Heart right ventricle (tissue), 16 donors: Measurements from ENCODE around the gene BCAR3. TPM values are rescaled to one million over a fixed set of nuclear protein-coding genes. Genes with fewer than 3 reads are reported as not detected.
A peak's percentile ranks its signal among the peaks of the same experiment; 100 is the strongest.

Experiments
- ATAC-seq, 8 donors: fragments of 200-7000 bp; cut with Tn5 transposase; one replicate each; pipeline ENCODE4 v1.9.1; 2020; ENCODE audit warnings: mild to moderate bottlenecking in 8 of 8, moderate library complexity in 8 of 8, moderate number of reproducible peaks in 1 of 8
- DNase-seq, 2 donors: peaks; one replicate each; pipeline ENCODE4 v3.0.0-alpha.2; 2020
- H3K27ac ChIP-seq, 10 donors: fragments of 200-600 bp; sonication (generic) in 2 of 10; one replicate each; pipeline versions ENCODE4 v1.5.0 to v1.8.0; 2020 to 2022; ENCODE audit warnings: mild to moderate bottlenecking in 3 of 10
- H3K27me3 ChIP-seq, 7 donors: fragments of 200-600 bp; one replicate each; pipeline ENCODE4 v1.8.0; 2021 to 2022; ENCODE audit warnings: mild to moderate bottlenecking in 2 of 7
- H3K36me3 ChIP-seq, 9 donors: fragments of 200-600 bp; sonication (generic) in 1 of 9; one replicate each; pipeline versions ENCODE4 v1.5.0 to v1.8.0; 2020 to 2022; ENCODE audit warnings: mild to moderate bottlenecking in 2 of 9
- H3K4me1 ChIP-seq, 9 donors: fragments of 200-600 bp; sonication (generic) in 1 of 9; one replicate each; pipeline versions ENCODE4 v1.5.0 to v1.8.0; 2020 to 2022; ENCODE audit warnings: mild to moderate bottlenecking in 4 of 9
- H3K4me3 ChIP-seq, 10 donors: fragments of 200-600 bp; sonication (generic) in 2 of 10; one replicate each; pipeline versions ENCODE4 v1.5.0 to v1.8.0; 2020 to 2022; ENCODE audit warnings: mild to moderate bottlenecking in 7 of 10, moderate library complexity in 2 of 10
- H3K9me3 ChIP-seq, 11 donors: fragments of 200-600 bp in 10 of 11; sonication (generic) in 2 of 11; one replicate each; pipeline versions ENCODE4 v1.5.0 to v1.8.0; 2013 to 2022; ENCODE audit warnings: mild to moderate bottlenecking in 2 of 11, control low read depth in 1 of 11, moderate library complexity in 1 of 11
- WGBS, 2 donors: extraction: QIAGEN DNeasy Blood & Tissue Kit; methylation state at CpG; one replicate each; pipeline ENCODE4 v1.1.7; 2013; ENCODE audit warnings: inconsistent platforms in 1 of 2; 5-methylcytosine and 5-hydroxymethylcytosine counted together
- intact Hi-C, 10 donors: fragments of 100-400 bp; cut with DNase I; formaldehyde crosslinking; loops; one replicate each; pipeline versions ENCODE4 v1.11.1 to v1.14.2; 2022
- polyA plus RNA-seq, 2 donors: library from polyadenylated mRNA; stranded (reverse); fragments of 200-250 nt; gene quantifications; one replicate each; pipeline ENCODE4 v1.2.3, GENCODE V29; 2013
- total RNA-seq, 10 donors: library from RNA; stranded (reverse); fragmentation: NEBNext Ultra II Directional in 3 of 10; extraction: Animal tissue kit (Norgen Biotek cat#: 25700) in 3 of 10; gene quantifications; one replicate each; pipeline versions ENCODE4 v1.2.1 to v1.2.4, GENCODE V29; 2021 to 2023
- TF ChIP-seq, protein P1 (sequence below), 9 donors: fragments of 200-600 bp; sonication (generic) in 2 of 9; IDR thresholded peaks; one replicate each; pipeline versions ENCODE4 v1.5.0 to v1.8.0; 2021 to 2022; ENCODE audit warnings: antibody characterized with exemption in 9 of 9, mild to moderate bottlenecking in 5 of 9, moderate library complexity in 1 of 9
- donor health status: Arrhythmogenic right ventricular cardiomyopathy.
- donor health status: ischemic (EF 13 %, LVEDD 7.1; RV severe dilation, severe dysfunction).
- donor health status: healthy with polysubstance abuse.
- donor health status: DM: no; HTN: yes; CAD: no.
- donor health status: DM: no; HTN: no; CAD: no.
- donor health status: ischemic (EF 25% LVEDD 6.9; RV normal size, moderate dysfunction).
- donor health status: ischemic (EF 25% LVEDD 5.7; RV mildly dilated, moderate dysfunction).
- donor health status: healthy.
- donor health status: DM: yes; HTN: yes; CAD: no.
- donor health status: Ischemic cardiomyopathy.
- donor health status: ischemic (EF 35%, LVEDD 5.7; RV mildly dilated, moderate dysfunction).
- donor health status: nonischemic (EF 11% LVEDD 7.7; RV severe dilation, severe dysfunction).
- donor health status: DM: yes; HTN: yes; CAD: no.
- donor health status: PGD.
- donor health status: ischemic (EF 29% LVEDD 5.4; RV normal size, mild dysfunction).
- donor health status: nonischemic (EF 23%, LVEDD 6.1; RV moderate dilation, normal function).

The BCAR3 gene
- total and polyA plus RNA-seq, 12 donors, result 6.6 to 36.0 (median 15.9) TPM

DNA sequence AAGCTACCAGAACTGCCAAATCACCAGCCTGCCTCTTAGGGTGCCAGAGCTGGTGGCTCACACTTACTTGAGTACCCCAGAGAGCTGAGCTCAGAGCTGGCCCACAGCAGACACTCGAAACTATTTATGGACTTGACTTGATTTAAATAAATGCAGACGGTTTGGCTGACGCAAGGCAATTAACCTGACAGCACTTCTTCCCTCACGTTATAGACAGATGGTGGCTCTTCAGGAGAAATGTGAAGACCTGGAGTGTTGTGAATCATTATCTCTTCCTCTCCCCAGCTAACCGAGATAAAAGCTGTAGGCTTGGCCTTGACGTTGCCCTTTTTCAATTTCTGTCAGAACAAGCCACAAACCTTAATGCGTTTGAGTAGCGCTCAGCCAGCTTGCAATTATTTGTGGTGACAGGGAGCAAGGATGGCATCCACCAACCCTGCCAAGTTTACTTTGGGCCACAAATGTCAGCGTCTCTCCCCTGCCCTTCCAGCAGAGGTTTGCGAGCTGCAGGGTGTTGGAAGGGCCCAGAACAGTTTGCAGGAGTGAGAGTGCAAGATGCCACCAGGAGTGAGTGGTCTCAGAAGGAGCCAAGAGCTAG lies 34.0 kb upstream of the BCAR3 start:
- peak in 1 of 2 donors; percentile 46 for DNase-seq
- intact Hi-C loops, result no loop called here
- H3K36me3 ChIP-seq, result no peaks in the 10 kb centered on the region
- H3K4me3 ChIP-seq, result no peak overlapping the region
- H3K4me1 ChIP-seq, result peaks cover 0 to 35% (median 19%) of the 10 kb centered on the region in 9 donors
- ATAC-seq, result peak; percentile 73 to 92 (median 86)
- H3K27ac ChIP-seq, result peak overlapping the region; percentile 11 to 83 (median 57)
- TF ChIP-seq, protein P1, sequence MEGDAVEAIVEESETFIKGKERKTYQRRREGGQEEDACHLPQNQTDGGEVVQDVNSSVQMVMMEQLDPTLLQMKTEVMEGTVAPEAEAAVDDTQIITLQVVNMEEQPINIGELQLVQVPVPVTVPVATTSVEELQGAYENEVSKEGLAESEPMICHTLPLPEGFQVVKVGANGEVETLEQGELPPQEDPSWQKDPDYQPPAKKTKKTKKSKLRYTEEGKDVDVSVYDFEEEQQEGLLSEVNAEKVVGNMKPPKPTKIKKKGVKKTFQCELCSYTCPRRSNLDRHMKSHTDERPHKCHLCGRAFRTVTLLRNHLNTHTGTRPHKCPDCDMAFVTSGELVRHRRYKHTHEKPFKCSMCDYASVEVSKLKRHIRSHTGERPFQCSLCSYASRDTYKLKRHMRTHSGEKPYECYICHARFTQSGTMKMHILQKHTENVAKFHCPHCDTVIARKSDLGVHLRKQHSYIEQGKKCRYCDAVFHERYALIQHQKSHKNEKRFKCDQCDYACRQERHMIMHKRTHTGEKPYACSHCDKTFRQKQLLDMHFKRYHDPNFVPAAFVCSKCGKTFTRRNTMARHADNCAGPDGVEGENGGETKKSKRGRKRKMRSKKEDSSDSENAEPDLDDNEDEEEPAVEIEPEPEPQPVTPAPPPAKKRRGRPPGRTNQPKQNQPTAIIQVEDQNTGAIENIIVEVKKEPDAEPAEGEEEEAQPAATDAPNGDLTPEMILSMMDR (IDR thresholded peaks at IDR 0.05), result no peak
- no peaks in the 10 kb centered on the region for H3K27me3 ChIP-seq
- 44 to 58% methylated on average over 10 of the region's 10 CpGs for WGBS, 2 donors
- H3K9me3 ChIP-seq, result peaks cover 0 to 8% (median 0%) of the 10 kb centered on the region in 11 donors

DNA sequence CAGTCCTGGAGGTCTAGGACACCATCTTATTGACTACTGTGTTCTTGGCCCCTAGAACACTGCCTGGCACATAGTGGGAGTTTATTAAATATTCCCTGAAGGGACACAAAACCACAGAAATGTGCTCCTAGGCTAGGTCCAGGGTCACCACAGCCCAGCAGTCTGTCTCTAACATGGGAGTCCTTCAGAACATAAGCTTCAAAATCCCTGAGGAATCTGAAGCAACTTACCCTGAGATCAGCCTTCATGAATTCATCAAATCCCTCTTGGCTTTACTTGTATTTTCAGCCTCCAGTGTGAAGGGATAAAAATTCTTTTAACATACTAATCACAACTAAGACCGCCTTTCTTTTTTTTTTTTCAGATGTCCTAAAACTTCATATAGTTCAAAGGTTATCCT lies 32.7 kb upstream of the BCAR3 start:
- TF ChIP-seq, protein P1 (IDR thresholded peaks at IDR 0.05), result no peak

DNA sequence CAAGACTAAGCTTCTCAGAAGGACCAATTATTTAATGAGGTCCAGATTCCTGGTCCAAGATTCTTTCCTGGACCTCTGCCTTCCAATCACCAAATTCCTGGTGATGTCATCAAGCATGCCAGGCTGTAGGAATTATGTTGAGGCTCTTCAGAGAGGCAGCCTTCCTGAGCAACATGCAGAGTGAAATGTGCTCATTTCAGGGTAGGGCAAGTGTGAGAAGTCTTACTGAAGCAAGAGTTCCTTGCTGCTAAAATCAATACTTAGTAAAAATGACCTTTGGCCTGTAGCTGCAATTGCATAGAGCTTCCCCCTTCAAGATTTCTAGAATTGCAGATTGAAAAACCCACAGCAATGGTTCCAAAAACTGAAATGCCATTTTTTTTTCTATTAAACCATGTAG lies 31.7 kb upstream of the BCAR3 start:
- peaks cover 0 to 8% (median 0%) of the 10 kb centered on the region in 11 donors for H3K9me3 ChIP-seq

More for the DNA sequence above, 32.7 kb upstream of the BCAR3 start:
- Histone ChIP-seq H3K4me3 (no peak overlapping the region), H3K4me1 (peaks cover under 1 to 45% (median 25%) of the 10 kb centered on the region in 9 donors), H3K36me3 (no peaks in the 10 kb centered on the region), H3K27ac (no peak overlapping the region), H3K27me3 (no peaks in the 10 kb centered on the region), H3K9me3 (peaks cover 0 to 8% (median 0%) of the 10 kb centered on the region in 11 donors)
- WGBS, 2 donors, result 91 to 94% methylated on average over 1 of the region's 1 CpG
- DNase-seq (no peak), ATAC-seq (no peak)
- intact Hi-C loops, result no loop called here

DNA sequence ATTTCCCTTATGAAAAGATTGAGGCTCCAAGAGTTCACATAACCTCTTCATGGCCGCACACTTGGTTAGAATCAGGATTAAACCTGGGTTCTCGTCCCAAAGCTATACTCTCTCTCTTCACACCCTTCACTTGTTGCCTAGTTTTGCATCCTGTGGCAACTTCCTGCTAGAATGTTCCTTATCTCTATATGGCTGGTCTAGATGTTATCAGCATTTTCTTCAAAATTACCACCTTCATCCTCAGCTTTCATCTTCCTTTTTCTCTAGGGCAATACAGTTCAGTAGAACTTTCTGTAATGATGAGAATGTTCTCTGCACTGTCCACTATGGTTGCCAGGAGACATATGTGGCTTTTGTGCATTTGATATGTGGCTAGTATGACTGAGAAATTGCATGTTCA lies 31.1 kb upstream of the BCAR3 start:
- Histone ChIP-seq H3K27me3 (no peaks in the 10 kb centered on the region), H3K9me3 (peaks cover 0 to 8% (median 0%) of the 10 kb centered on the region in 11 donors), H3K4me1 (peaks cover 11 to 61% (median 38%) of the 10 kb centered on the region in 9 donors), H3K36me3 (no peaks in the 10 kb centered on the region), H3K27ac (no peak overlapping the region), H3K4me3 (no peak overlapping the region)
- intact Hi-C loops, result no loop called here
- TF ChIP-seq, protein P1 (IDR thresholded peaks at IDR 0.05), result no peak
- ATAC-seq, result no peak
- 83 to 91% methylated on average over 2 of the region's 2 CpGs for WGBS, 2 donors
- DNase-seq, result no peak

More for the DNA sequence above, 31.7 kb upstream of the BCAR3 start:
- no peaks in the 10 kb centered on the region for H3K27me3 ChIP-seq
- TF ChIP-seq, protein P1 (IDR thresholded peaks at IDR 0.05), result no peak
- DNase-seq (no peak), ATAC-seq (no peak)
- peaks cover 9 to 55% (median 36%) of the 10 kb centered on the region in 9 donors for H3K4me1 ChIP-seq
- no peaks in the 10 kb centered on the region for H3K36me3 ChIP-seq
- no peak overlapping the region for H3K4me3 ChIP-seq
- H3K27ac ChIP-seq, result no peak overlapping the region
- intact Hi-C loops, result no loop called here
